Rectal smooth muscle tissue (tissue), 1 donor: ENCODE data around the gene HSPBP1.
"Not testable (repeated sequence)": the region's sequence is repeated elsewhere in the genome, so short reads cannot be mapped to it uniquely, and the experiment has no call there.

ENCODE experiments used
- H3K27ac ChIP-seq: one replicate; pipeline ENCODE4 v1.7.0; 2013; ENCODE audit warnings: low read depth, low read length, inconsistent platforms
- H3K27me3 ChIP-seq: one replicate; pipeline ENCODE4 v1.7.0; 2013; ENCODE audit warnings: low read length; ENCODE audit not compliant: control insufficient read depth, insufficient read depth
- H3K36me3 ChIP-seq: one replicate; pipeline ENCODE4 v1.7.0; 2013; ENCODE audit warnings: low read length; ENCODE audit not compliant: control insufficient read depth, insufficient read depth
- H3K4me1 ChIP-seq: one replicate; pipeline ENCODE4 v1.7.0; 2013; ENCODE audit warnings: low read length; ENCODE audit not compliant: control insufficient read depth, insufficient read depth
- H3K4me3 ChIP-seq: one replicate; pipeline ENCODE4 v1.7.0; 2013; ENCODE audit warnings: low read length
- H3K9ac ChIP-seq: one replicate; pipeline ENCODE4 v1.7.0; 2013; ENCODE audit warnings: low read length

Gene HSPBP1

GRCh38 chr19:55229789-55230182 is 50.1 kb downstream of the HSPBP1 start:
- H3K4me3 ChIP-seq, result no peak overlapping the region
- H3K27me3 ChIP-seq, result no peaks in the 10 kb centered on the region
- no peak overlapping the region for H3K9ac ChIP-seq
- peaks cover 5% of the 10 kb centered on the region for H3K4me1 ChIP-seq
- peaks cover 31% of the 10 kb centered on the region for H3K36me3 ChIP-seq
- no peak overlapping the region for H3K27ac ChIP-seq

GRCh38 chr19:55229145-55229788 is 50.6 kb downstream of the HSPBP1 start:
- H3K4me1 ChIP-seq, result peaks cover 5% of the 10 kb centered on the region
- no peak overlapping the region for H3K9ac ChIP-seq
- H3K4me3 ChIP-seq, result no peak overlapping the region
- no peaks in the 10 kb centered on the region for H3K27me3 ChIP-seq
- H3K27ac ChIP-seq, result no peak overlapping the region
- H3K36me3 ChIP-seq, result peaks cover 26% of the 10 kb centered on the region

- Histone ChIP-seq H3K4me1 (peaks cover 5% of the 10 kb centered on the region), H3K27ac (peak within 1 kb of the TSS; percentile 8), H3K27me3 (no peaks in the 10 kb centered on the region), H3K4me3 (no peak within 1 kb of the TSS), H3K9ac (no peak within 1 kb of the TSS), H3K36me3 (peaks cover 25% of the 10 kb centered on the region)
Measured at GRCh38 chr19:55228403-55229031, 51.4 kb downstream of the HSPBP1 start, which contains the start of gene TMEM86B. Gene TMEM86B, minus strand, starts transcription at chr19:55228763. Its CDS starts 22 bp downstream, at chr19:55228741.

GRCh38 chr19:55228015-55228391 is 51.9 kb downstream of the HSPBP1 start:
- Histone ChIP-seq H3K36me3 (peaks cover 25% of the 10 kb centered on the region), H3K27ac (peak overlapping the region; percentile 8), H3K27me3 (no peaks in the 10 kb centered on the region), H3K9ac (no peak overlapping the region), H3K4me3 (no peak overlapping the region), H3K4me1 (peaks cover 5% of the 10 kb centered on the region)

- no peaks in the 10 kb centered on the region for H3K27me3 ChIP-seq
- no peak overlapping the region for H3K9ac ChIP-seq
- H3K36me3 ChIP-seq, result peaks cover 21% of the 10 kb centered on the region
- H3K4me1 ChIP-seq, result peaks cover 5% of the 10 kb centered on the region
- H3K27ac ChIP-seq, result peak overlapping the region; percentile 8
- no peak overlapping the region for H3K4me3 ChIP-seq
Measured at GRCh38 chr19:55227241-55228014, 52.5 kb downstream of the HSPBP1 start.

- Histone ChIP-seq H3K36me3 (peaks cover 16% of the 10 kb centered on the region), H3K27ac (no peak overlapping the region), H3K4me1 (peaks cover 5% of the 10 kb centered on the region), H3K27me3 (no peaks in the 10 kb centered on the region), H3K9ac (no peak overlapping the region), H3K4me3 (no peak overlapping the region)
Measured at GRCh38 chr19:55226788-55227187, 53.1 kb downstream of the HSPBP1 start.

GRCh38 chr19:55226273-55226672 is 53.6 kb downstream of the HSPBP1 start:
- peaks cover 13% of the 10 kb centered on the region for H3K36me3 ChIP-seq
- no peaks in the 10 kb centered on the region for H3K27me3 ChIP-seq
- no peak overlapping the region for H3K4me3 ChIP-seq
- H3K27ac ChIP-seq, result no peak overlapping the region
- H3K4me1 ChIP-seq, result peaks cover 5% of the 10 kb centered on the region
- H3K9ac ChIP-seq, result no peak overlapping the region

GRCh38 chr19:55225415-55225958 is 54.4 kb downstream of the HSPBP1 start:
- H3K36me3 ChIP-seq, result peaks cover 7% of the 10 kb centered on the region
- no peak overlapping the region for H3K9ac ChIP-seq
- no peaks in the 10 kb centered on the region for H3K27me3 ChIP-seq
- H3K4me3 ChIP-seq, result no peak overlapping the region
- peaks cover 5% of the 10 kb centered on the region for H3K4me1 ChIP-seq
- H3K27ac ChIP-seq, result no peak overlapping the region

GRCh38 chr19:55224679-55225414 is 55.1 kb downstream of the HSPBP1 start:
- H3K4me1 ChIP-seq, H3K27ac ChIP-seq, H3K9ac ChIP-seq, H3K4me3 ChIP-seq, H3K36me3 ChIP-seq, H3K27me3 ChIP-seq: not testable (repeated sequence)

GRCh38 chr19:55224038-55224665 is 55.8 kb downstream of the HSPBP1 start:
- Histone ChIP-seq H3K27me3 (no peaks in the 10 kb centered on the region), H3K4me1 (peaks cover 5% of the 10 kb centered on the region), H3K36me3 (peaks cover 4% of the 10 kb centered on the region), H3K27ac (no peak overlapping the region), H3K4me3 (no peak overlapping the region), H3K9ac (no peak overlapping the region)

- peaks cover 5% of the 10 kb centered on the region for H3K4me1 ChIP-seq
- H3K36me3 ChIP-seq, result peaks cover 4% of the 10 kb centered on the region
- no peaks in the 10 kb centered on the region for H3K27me3 ChIP-seq
- H3K9ac ChIP-seq, result no peak overlapping the region
- H3K4me3 ChIP-seq, result no peak overlapping the region
- H3K27ac ChIP-seq, result no peak overlapping the region
Measured at GRCh38 chr19:55223291-55224037, 56.4 kb downstream of the HSPBP1 start.
